IPS DF 6.9 (cell line): Measurements from ENCODE around the gene MEIS2.

Source experiments
- DNase-seq: peaks from one replicate; pipeline ENCODE4 v3.0.0-alpha.2; 2013; ENCODE audit warnings: low read depth, low spot score
- H3K27ac ChIP-seq: one replicate; pipeline ENCODE4 v1.5.1; 2013; ENCODE audit warnings: low read length, control low read depth
- H3K27me3 ChIP-seq: 2 replicates; pipeline ENCODE4 v1.6.1; 2013; ENCODE audit warnings: mild to moderate bottlenecking, low read length; ENCODE audit not compliant: control insufficient read depth, insufficient read depth
- H3K36me3 ChIP-seq: 2 replicates; pipeline ENCODE4 v1.6.1; 2013; ENCODE audit warnings: low read length; ENCODE audit not compliant: control insufficient read depth, insufficient read depth
- H3K4me1 ChIP-seq: 2 replicates; pipeline ENCODE4 v1.6.1; 2013; ENCODE audit warnings: low read length; ENCODE audit not compliant: control insufficient read depth, insufficient read depth
- H3K4me3 ChIP-seq: 2 replicates; pipeline ENCODE4 v1.5.1; 2013; ENCODE audit warnings: mild to moderate bottlenecking, low read length
- H3K9me3 ChIP-seq: 2 replicates; pipeline ENCODE4 v1.6.1; 2013; ENCODE audit warnings: low read length, inconsistent platforms; ENCODE audit not compliant: control insufficient read depth, insufficient read depth
- WGBS: extraction: QIAGEN DNeasy Blood & Tissue Kit; methylation state at CpG from one replicate; pipeline ENCODE4 v1.1.7; 2013; ENCODE audit warnings: mixed read lengths, missing lambda C conversion rate; ENCODE audit not compliant: insufficient read length, insufficient coverage; 5-methylcytosine and 5-hydroxymethylcytosine counted together

Gene MEIS2

GRCh38 chr15:37009288-37009687 is 91.1 kb downstream of the MEIS2 start:
- DNase-seq = no peak
- H3K9me3 ChIP-seq = no peaks in the 10 kb centered on the region
- H3K27me3 ChIP-seq = no peaks in the 10 kb centered on the region
- H3K4me1 ChIP-seq = no peaks in the 10 kb centered on the region
- H3K27ac ChIP-seq = no peak overlapping the region
- H3K4me3 ChIP-seq = no peak overlapping the region
- H3K36me3 ChIP-seq = no peaks in the 10 kb centered on the region
- no CpG with 5 or more reads among the region's 1 CpG for WGBS

GRCh38 chr15:37008205-37008604 is 92.1 kb downstream of the MEIS2 start:
- DNase-seq = no peak
- H3K4me3 ChIP-seq = no peak overlapping the region
- no peaks in the 10 kb centered on the region for H3K9me3 ChIP-seq
- no peaks in the 10 kb centered on the region for H3K36me3 ChIP-seq
- no CpG with 5 or more reads among the region's 3 CpGs for WGBS
- no peaks in the 10 kb centered on the region for H3K4me1 ChIP-seq
- H3K27ac ChIP-seq = no peak overlapping the region
- H3K27me3 ChIP-seq = no peaks in the 10 kb centered on the region

- Histone ChIP-seq H3K9me3 (no peaks in the 10 kb centered on the region), H3K4me3 (no peak overlapping the region), H3K4me1 (no peaks in the 10 kb centered on the region), H3K27me3 (no peaks in the 10 kb centered on the region), H3K36me3 (no peaks in the 10 kb centered on the region), H3K27ac (no peak overlapping the region)
- WGBS = no CpG with 5 or more reads among the region's 2 CpGs
- no peak for DNase-seq
These were observed 93.0 kb downstream of the MEIS2 start for GRCh38 chr15:37007301-37007700.

DNA sequence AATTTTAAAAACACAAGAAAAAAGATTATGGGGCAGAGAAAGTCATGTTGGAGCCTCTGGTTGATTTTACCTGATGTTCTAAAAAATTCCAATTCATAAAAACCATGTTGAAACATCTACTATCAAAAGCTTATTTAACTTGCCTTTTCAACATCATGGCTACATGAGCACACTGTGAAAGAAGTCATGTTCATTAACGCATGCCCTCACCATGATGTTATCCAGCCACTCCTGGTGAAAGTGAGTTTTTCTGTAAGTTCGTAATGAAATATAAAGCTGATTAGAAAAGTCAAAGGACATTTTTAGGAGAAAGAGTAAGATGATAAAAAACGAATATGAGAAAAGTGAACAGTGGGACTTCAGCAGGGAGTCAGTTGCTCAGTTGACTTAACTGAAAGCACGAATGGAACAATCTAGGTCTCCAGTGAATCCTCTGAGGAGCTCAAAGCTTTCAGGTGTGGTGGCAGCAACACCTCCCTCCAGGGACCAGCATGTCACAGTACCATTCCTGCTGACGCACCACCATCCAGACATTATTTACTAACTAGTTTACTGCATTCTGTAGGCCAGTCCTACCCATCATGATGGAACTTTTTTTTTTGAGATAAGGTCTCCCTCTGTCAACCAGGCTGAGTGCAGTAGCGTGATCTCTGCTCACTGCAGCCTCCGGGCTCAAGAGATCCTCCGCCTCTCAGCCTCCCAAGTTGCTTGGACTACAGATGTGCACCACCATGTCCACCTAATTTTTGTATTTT is 95.2 kb downstream of the MEIS2 start:
- no peak for DNase-seq
- 100% methylated on average over 2 of the region's 8 CpGs for WGBS
- Histone ChIP-seq H3K9me3 (no peaks in the 10 kb centered on the region), H3K4me1 (no peaks in the 10 kb centered on the region), H3K27me3 (no peaks in the 10 kb centered on the region), H3K4me3 (no peak overlapping the region), H3K27ac (no peak overlapping the region), H3K36me3 (no peaks in the 10 kb centered on the region)

DNA sequence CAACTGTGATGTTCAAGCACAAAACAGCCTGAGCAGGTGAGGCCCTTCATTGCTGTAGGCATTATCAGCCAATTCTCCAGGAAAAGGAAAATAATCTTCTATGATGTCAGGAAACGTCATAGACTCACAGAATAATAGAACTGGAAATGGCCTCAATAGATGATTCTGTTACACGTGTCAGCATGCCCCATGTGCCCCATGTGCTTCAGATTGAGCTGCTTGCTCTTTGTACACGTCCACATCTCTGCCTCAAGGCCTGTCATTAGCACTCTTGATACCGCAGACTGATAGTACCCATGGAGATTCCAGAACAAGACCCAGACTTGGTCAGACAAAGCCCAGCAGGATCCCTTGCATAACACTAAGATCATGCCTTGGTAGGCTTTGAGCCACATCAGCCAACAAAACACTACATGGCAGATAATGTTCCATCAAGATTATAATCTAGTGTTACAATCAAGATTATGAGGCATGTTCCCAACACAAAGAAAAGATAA is 95.9 kb downstream of the MEIS2 start:
- no CpG with 5 or more reads among the region's 4 CpGs for WGBS
- H3K4me1 ChIP-seq = no peaks in the 10 kb centered on the region
- no peaks in the 10 kb centered on the region for H3K27me3 ChIP-seq
- H3K36me3 ChIP-seq = no peaks in the 10 kb centered on the region
- no peak overlapping the region for H3K27ac ChIP-seq
- H3K9me3 ChIP-seq = no peaks in the 10 kb centered on the region
- no peak for DNase-seq
- H3K4me3 ChIP-seq = no peak overlapping the region

DNA sequence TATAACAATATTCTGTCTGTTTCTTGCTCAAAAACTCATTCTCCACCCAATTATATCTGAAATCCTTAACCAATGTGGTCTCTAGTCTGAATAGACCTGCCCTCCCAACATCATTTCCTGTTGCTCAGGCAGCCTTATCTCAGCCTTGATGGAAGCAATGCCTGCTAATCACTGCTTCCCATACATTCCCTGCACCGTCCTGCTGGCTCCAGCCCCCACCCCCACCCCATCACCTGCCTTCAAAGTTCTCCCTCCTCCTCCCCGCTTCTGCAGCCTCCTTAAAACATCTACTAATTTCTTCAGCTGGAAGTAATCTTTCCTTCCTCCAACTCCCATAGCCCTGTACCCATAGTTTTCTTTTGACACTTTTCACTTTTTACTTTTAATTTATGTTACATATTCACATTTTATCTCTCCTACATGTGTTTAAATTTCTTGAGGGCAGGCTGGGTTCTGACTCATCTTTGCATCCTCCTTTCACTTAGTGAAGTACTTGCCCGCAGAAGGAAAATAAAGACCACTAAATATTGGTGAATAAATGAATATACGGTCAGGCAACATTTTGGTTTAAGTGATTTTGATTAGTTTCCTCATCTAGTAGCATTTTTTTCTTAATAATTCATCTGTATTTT is 98.2 kb downstream of the MEIS2 start:
- DNase-seq = no peak
- H3K27me3 ChIP-seq = no peaks in the 10 kb centered on the region
- H3K27ac ChIP-seq = no peak overlapping the region
- no CpG with 5 or more reads among the region's 4 CpGs for WGBS
- no peak overlapping the region for H3K4me3 ChIP-seq
- H3K36me3 ChIP-seq = no peaks in the 10 kb centered on the region
- no peaks in the 10 kb centered on the region for H3K4me1 ChIP-seq
- no peaks in the 10 kb centered on the region for H3K9me3 ChIP-seq

GRCh38 chr15:37001417-37001816 is 98.9 kb downstream of the MEIS2 start:
- no peaks in the 10 kb centered on the region for H3K27me3 ChIP-seq
- H3K27ac ChIP-seq = no peak overlapping the region
- H3K36me3 ChIP-seq = no peaks in the 10 kb centered on the region
- H3K4me3 ChIP-seq = no peak overlapping the region
- no peaks in the 10 kb centered on the region for H3K4me1 ChIP-seq
- no peak for DNase-seq
- no peaks in the 10 kb centered on the region for H3K9me3 ChIP-seq

DNA sequence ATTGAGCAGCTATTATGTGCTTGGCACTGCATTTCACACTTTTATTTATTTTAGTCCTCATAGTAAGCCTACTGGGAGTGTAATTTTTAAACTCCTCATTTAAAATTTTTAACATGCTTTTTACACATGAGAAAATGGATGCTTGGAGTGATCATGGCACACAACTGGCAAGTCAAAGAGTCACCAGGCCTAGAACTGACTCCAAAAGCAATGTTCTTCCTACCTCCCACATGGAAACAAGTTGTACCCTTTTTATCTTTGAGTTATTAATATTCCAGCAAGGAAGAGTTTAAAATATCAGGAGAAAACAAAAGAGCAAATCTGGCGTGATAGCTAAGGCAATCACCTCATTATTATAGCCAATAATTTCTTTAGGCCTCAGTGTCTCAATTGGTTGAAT is 100.6 kb downstream of the MEIS2 start:
- Histone ChIP-seq H3K4me1 (no peaks in the 10 kb centered on the region), H3K4me3 (no peak overlapping the region), H3K9me3 (no peaks in the 10 kb centered on the region), H3K27ac (no peak overlapping the region), H3K27me3 (no peaks in the 10 kb centered on the region), H3K36me3 (no peaks in the 10 kb centered on the region)
- DNase-seq = no peak
- WGBS = no CpG with 5 or more reads among the region's 1 CpG

- H3K4me1 ChIP-seq = no peaks in the 10 kb centered on the region
These were observed 103.7 kb downstream of the MEIS2 start for GRCh38 chr15:36996538-36997181.

DNA sequence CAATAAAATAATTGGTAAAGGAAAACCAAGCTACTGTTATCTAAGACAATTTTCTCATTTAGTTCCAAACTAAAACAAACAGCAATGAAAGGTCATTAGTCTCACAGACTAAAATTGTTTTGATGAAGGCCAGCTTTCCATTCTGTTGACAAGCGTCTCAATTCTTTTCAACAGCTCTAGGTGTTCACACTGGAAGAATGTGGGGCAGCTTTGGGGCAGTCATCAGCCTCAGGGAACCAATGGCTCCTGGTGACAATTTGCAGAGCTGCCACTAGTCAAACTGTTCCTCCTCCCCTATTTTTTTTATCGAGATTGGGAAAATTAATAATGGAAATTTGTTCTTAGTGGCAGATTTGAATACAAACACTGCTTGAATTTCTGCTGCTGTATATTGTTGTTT is 104.2 kb downstream of the MEIS2 start:
- Histone ChIP-seq H3K9me3 (no peaks in the 10 kb centered on the region), H3K27ac (no peak overlapping the region), H3K4me1 (no peaks in the 10 kb centered on the region), H3K27me3 (no peaks in the 10 kb centered on the region), H3K4me3 (no peak overlapping the region), H3K36me3 (no peaks in the 10 kb centered on the region)
- no CpG with 5 or more reads among the region's 2 CpGs for WGBS
- DNase-seq = no peak

More at GRCh38 chr15:36996538-36997181, 103.7 kb downstream of the MEIS2 start:
- H3K4me3 ChIP-seq = no peak overlapping the region
- H3K27me3 ChIP-seq = no peaks in the 10 kb centered on the region
- no peaks in the 10 kb centered on the region for H3K36me3 ChIP-seq
- DNase-seq = no peak
- no peak overlapping the region for H3K27ac ChIP-seq
- WGBS = no CpG with 5 or more reads among the region's 4 CpGs
- no peaks in the 10 kb centered on the region for H3K9me3 ChIP-seq
